Body of pancreas (tissue), 4 donors: ENCODE results near the gene PJA2. TPM values are rescaled to one million over a fixed set of nuclear protein-coding genes. Genes with fewer than 3 reads are reported as not detected.

Experiments used
- ATAC-seq: fragments of 150-250 bp; one replicate; pipeline ENCODE4 v1.9.1; 2016
- DNase-seq, 4 donors: peaks; one replicate each; pipeline ENCODE4 v3.0.0-alpha.2; 2019
- H3K27ac ChIP-seq, 4 donors: fragments of 200-600 bp; sonication (generic); 1 replicate in 3 of 4; 2 replicates in 1 of 4; pipeline versions ENCODE4 v1.5.1 to v1.6.1; 2016 to 2019; ENCODE audit warnings: mild to moderate bottlenecking in 1 of 4, mixed read lengths in 1 of 4, moderate library complexity in 1 of 4
- H3K27me3 ChIP-seq, 2 donors: fragments of 200-600 bp; sonication (generic); one replicate each; pipeline ENCODE4 v1.6.0; 2016; ENCODE audit warnings: mild to moderate bottlenecking in 1 of 2
- H3K36me3 ChIP-seq, 2 donors: fragments of 200-600 bp; sonication (generic); replicated peaks in 1 of 2; 2 replicates each; pipeline ENCODE4 v1.5.1; 2016; ENCODE audit warnings: low read depth in 2 of 2; ENCODE audit not compliant: insufficient read depth in 1 of 2
- H3K4me1 ChIP-seq: fragments of 200-600 bp; sonication (generic); one replicate; pipeline ENCODE4 v1.6.0; 2016
- H3K4me3 ChIP-seq, 2 donors: fragments of 200-600 bp; sonication (generic); 1 replicate in 1 of 2; 2 replicates in 1 of 2; pipeline ENCODE4 v1.5.1; 2016 to 2019
- H3K9me3 ChIP-seq, 3 donors: fragments of 200-600 bp; sonication (generic); 1 replicate in 2 of 3; 2 replicates in 1 of 3; pipeline ENCODE4 v1.5.1; 2016
- CTCF ChIP-seq, 7 experiments: fragments of 450-650 bp in 4 of 7; fragments of 200-600 bp in 3 of 7; sonication (generic) in 3 of 7; IDR thresholded peaks; one replicate each; pipeline ENCODE4 v1.5.1; 2016 to 2019; ENCODE audit warnings: antibody characterized with exemption in 7 of 7
- POLR2A ChIP-seq, 3 donors: fragments of 450-650 bp; IDR thresholded peaks; one replicate each; pipeline ENCODE4 v1.6.1; 2016; ENCODE audit warnings: antibody characterized with exemption in 3 of 3, mild to moderate bottlenecking in 2 of 3
- WGBS, 2 donors: methylation state at CpG; one replicate each; pipeline ENCODE4 v1.1.5; 2017; 5-methylcytosine and 5-hydroxymethylcytosine counted together
- intact Hi-C: fragments of 100-400 bp; cut with DNase I; formaldehyde crosslinking; loops from one replicate; pipeline ENCODE4 v1.15.1; 2023
- total RNA-seq, 2 donors: library from RNA; depleted of rRNA; stranded (reverse); fragments of >200 nt; gene quantifications; one replicate each; pipeline ENCODE4 v1.1.0, GENCODE V29; 2016

The PJA2 gene
- total RNA-seq, 2 donors from 2014 or later: 48.0 to 67.9 TPM

GRCh38 chr5:109410389-109411148, 795 bp upstream of the PJA2 start:
- peak in 2 of 3 donors; percentile 48 to 55 for TF ChIP-seq POLR2A (IDR thresholded peaks at IDR 0.05)
- TF ChIP-seq CTCF (IDR thresholded peaks at IDR 0.05): no peak
- H3K4me1 ChIP-seq: peaks cover 55% of the 10 kb centered on the region
- H3K36me3 ChIP-seq: no peaks in the 10 kb centered on the region
- peak overlapping the region; percentile 17 to 28 for H3K4me3 ChIP-seq
- DNase-seq: peak; percentile 77 to 86 (median 82)
- intact Hi-C loops: no loop called here
- peak; percentile 52 for ATAC-seq
- no peaks in the 10 kb centered on the region for H3K9me3 ChIP-seq
- H3K27me3 ChIP-seq: no peaks in the 10 kb centered on the region
- WGBS, 2 donors: 1% methylated on average over 26 of the region's 26 CpGs
- peak overlapping the region; percentile 96 to 98 (median 98) for H3K27ac ChIP-seq

- Histone ChIP-seq H3K27me3 (no peaks in the 10 kb centered on the region), H3K27ac (peak overlapping the region; percentile 92 to 98 (median 98)), H3K9me3 (no peaks in the 10 kb centered on the region), H3K36me3 (no peaks in the 10 kb centered on the region), H3K4me1 (peaks cover 60% of the 10 kb centered on the region), H3K4me3 (peak overlapping the region; percentile 66 to 98)
- peak; percentile 60 to 83 (median 66) for DNase-seq
- 1 to 2% methylated on average over 24 to 52 of the region's 52 CpGs for WGBS, 2 donors
- ATAC-seq: peak; percentile 8
- intact Hi-C loops: no loop called here
- TF ChIP-seq CTCF (IDR thresholded peaks at IDR 0.05) (no peak), POLR2A (IDR thresholded peaks at IDR 0.05) (no peak)
Measured at GRCh38 chr5:109408991-109409843, 557 bp downstream of the PJA2 start.

GRCh38 chr5:109407913-109408312, 1.9 kb downstream of the PJA2 start:
- Histone ChIP-seq H3K36me3 (no peaks in the 10 kb centered on the region), H3K4me1 (peaks cover 50% of the 10 kb centered on the region), H3K4me3 (peak overlapping the region in 1 of 2 donors; percentile 66), H3K9me3 (no peaks in the 10 kb centered on the region), H3K27me3 (no peaks in the 10 kb centered on the region), H3K27ac (peak overlapping the region in 2 of 4 donors; percentile 0 to 97)
- DNase-seq (no peak), ATAC-seq (no peak)
- intact Hi-C loops: no loop called here
- no peak for TF ChIP-seq POLR2A (IDR thresholded peaks at IDR 0.05)
- no peak for TF ChIP-seq CTCF (IDR thresholded peaks at IDR 0.05)
- WGBS, 2 donors: 11 to 15% methylated on average over 2 of the region's 2 CpGs

- no peak for ATAC-seq
- peak overlapping the region in 1 of 4 donors; percentile 97 for H3K27ac ChIP-seq
- no peak for TF ChIP-seq POLR2A (IDR thresholded peaks at IDR 0.05)
- TF ChIP-seq CTCF (IDR thresholded peaks at IDR 0.05): no peak
- no peaks in the 10 kb centered on the region for H3K36me3 ChIP-seq
- WGBS, 2 donors: 7 to 8% methylated on average over 1 of the region's 1 CpG
- no peaks in the 10 kb centered on the region for H3K27me3 ChIP-seq
- DNase-seq: no peak
- intact Hi-C loops: no loop called here
- H3K4me1 ChIP-seq: peaks cover 50% of the 10 kb centered on the region
- H3K9me3 ChIP-seq: no peaks in the 10 kb centered on the region
- H3K4me3 ChIP-seq: no peak overlapping the region
Measured at GRCh38 chr5:109406719-109407118, 3.1 kb downstream of the PJA2 start.
